ENCODE measurements around the gene PITPNM1.

Gene PITPNM1

GRCh38 chr11:67541198-67541597 is 36.0 kb upstream of the PITPNM1 start:
- no peak for TF ChIP-seq TSHZ2 (CRISPR knock-in tag; IDR thresholded peaks at IDR 0.05)
- no peak for TF ChIP-seq ZFP30 (CRISPR knock-in tag; IDR thresholded peaks at IDR 0.05)
- TF ChIP-seq ZNF565 (CRISPR knock-in tag; conservative IDR thresholded peaks at IDR 0.05; ENCODE audit: low read depth) = no peak
- TF ChIP-seq GLIS3 (CRISPR knock-in tag; IDR thresholded peaks at IDR 0.05) = no peak
- TF ChIP-seq ZNF8 (CRISPR knock-in tag; IDR thresholded peaks at IDR 0.05) = no peak
- no peak for TF ChIP-seq CREB5 (CRISPR knock-in tag; IDR thresholded peaks at IDR 0.05; ENCODE audit: low read depth)
- no peak for TF ChIP-seq OSR1 (CRISPR knock-in tag; IDR thresholded peaks at IDR 0.05)
- TF ChIP-seq ZNF70 (CRISPR knock-in tag; IDR thresholded peaks at IDR 0.05) = no peak
- no peak for TF ChIP-seq RARB (CRISPR knock-in tag; IDR thresholded peaks at IDR 0.05)
- TF ChIP-seq TCF4 (CRISPR knock-in tag; IDR thresholded peaks at IDR 0.05; ENCODE audit: borderline replicate concordance) = no peak
- TF ChIP-seq PPARA (CRISPR knock-in tag; IDR thresholded peaks at IDR 0.05; ENCODE audit: borderline replicate concordance) = no peak
- no peak for TF ChIP-seq POU6F1 (CRISPR knock-in tag; IDR thresholded peaks at IDR 0.05; ENCODE audit: borderline replicate concordance, low read depth)
- no peak for ATAC-seq

- TF ChIP-seq ARNTL (CRISPR knock-in tag; IDR thresholded peaks at IDR 0.05; ENCODE audit: borderline replicate concordance, low read depth) (no peak), TCF4 (CRISPR knock-in tag; IDR thresholded peaks at IDR 0.05; ENCODE audit: borderline replicate concordance) (no peak), CREB5 (CRISPR knock-in tag; IDR thresholded peaks at IDR 0.05; ENCODE audit: low read depth) (no peak), PATZ1 (CRISPR knock-in tag; IDR thresholded peaks at IDR 0.05; ENCODE audit: borderline replicate concordance) (no peak), OSR1 (CRISPR knock-in tag; IDR thresholded peaks at IDR 0.05) (no peak), CSRNP3 (CRISPR knock-in tag; IDR thresholded peaks at IDR 0.05) (no peak), ZNF8 (CRISPR knock-in tag; IDR thresholded peaks at IDR 0.05) (no peak), CSDC2 (CRISPR knock-in tag; IDR thresholded peaks at IDR 0.05) (no peak), ZNF565 (CRISPR knock-in tag; conservative IDR thresholded peaks at IDR 0.05; ENCODE audit: low read depth) (no peak)
Observed at GRCh38 chr11:67539550-67539949, 34.4 kb upstream of the PITPNM1 start.

GRCh38 chr11:67538823-67539505 is 33.8 kb upstream of the PITPNM1 start:
- TF ChIP-seq GLIS3 (CRISPR knock-in tag; IDR thresholded peaks at IDR 0.05) (no peak), TSHZ2 (CRISPR knock-in tag; IDR thresholded peaks at IDR 0.05) (no peak), SNAI2 (CRISPR knock-in tag; IDR thresholded peaks at IDR 0.05) (no peak), ZC3H10 (CRISPR knock-in tag; IDR thresholded peaks at IDR 0.05) (no peak), CSDC2 (CRISPR knock-in tag; IDR thresholded peaks at IDR 0.05) (no peak), TCF4 (CRISPR knock-in tag; IDR thresholded peaks at IDR 0.05; ENCODE audit: borderline replicate concordance) (no peak), ZNF8 (CRISPR knock-in tag; IDR thresholded peaks at IDR 0.05) (no peak), ISL1 (CRISPR knock-in tag; IDR thresholded peaks at IDR 0.05) (no peak), RARB (CRISPR knock-in tag; IDR thresholded peaks at IDR 0.05) (no peak), BACH2 (CRISPR knock-in tag; IDR thresholded peaks at IDR 0.05; ENCODE audit: borderline replicate concordance) (no peak), PATZ1 (CRISPR knock-in tag; IDR thresholded peaks at IDR 0.05; ENCODE audit: borderline replicate concordance) (no peak), TOX (CRISPR knock-in tag; IDR thresholded peaks at IDR 0.05; ENCODE audit: borderline replicate concordance) (no peak)
- no peak for ATAC-seq

More at GRCh38 chr11:67539550-67539949, 34.4 kb upstream of the PITPNM1 start:
- ATAC-seq = no peak
